SJSA1 (cell line): ENCODE measurements around the gene KCNAB1. TPM values are rescaled to one million over a fixed set of nuclear protein-coding genes. Genes with fewer than 3 reads are reported as not detected.

Experiments
- DNase-seq, 2 experiments: peaks; one replicate each; pipeline ENCODE4 v3.0.0-alpha.2; 2015 to 2020; ENCODE audit warnings: low spot score in 2 of 2, low read depth in 1 of 2
- H3K27ac ChIP-seq: fragments of 250-450 bp; sonication (Bioruptor Pico); 2 replicates; pipeline ENCODE4 v1.5.1; 2020; ENCODE audit warnings: mild to moderate bottlenecking, moderate library complexity
- H3K27me3 ChIP-seq: fragments of 250-450 bp; sonication (Bioruptor Pico); replicated peaks from 2 replicates; pipeline ENCODE4 v1.5.1; 2020; ENCODE audit warnings: mild to moderate bottlenecking, moderate library complexity
- H3K36me3 ChIP-seq: fragments of 250-450 bp; sonication (Bioruptor Pico); 2 replicates; pipeline ENCODE4 v1.5.1; 2020; ENCODE audit warnings: mild to moderate bottlenecking
- H3K4me1 ChIP-seq: fragments of 250-450 bp; sonication (Bioruptor Pico); replicated peaks from 2 replicates; pipeline ENCODE4 v1.6.1; 2021; ENCODE audit warnings: mild to moderate bottlenecking
- H3K4me3 ChIP-seq: fragments of 250-450 bp; sonication (Bioruptor Pico); 2 replicates; pipeline ENCODE4 v1.5.1; 2020; ENCODE audit warnings: mild to moderate bottlenecking
- H3K9me3 ChIP-seq: fragments of 250-450 bp; sonication (Bioruptor Pico); replicated peaks from 2 replicates; pipeline ENCODE4 v1.5.1; 2020; ENCODE audit warnings: mild to moderate bottlenecking
- total RNA-seq: library from RNA; depleted of rRNA; stranded (reverse); fragments of >200 nt; shearing (Covaris generic); gene quantifications from 2 replicates; pipeline ENCODE4 v1.2.3, GENCODE V29; 2014

The KCNAB1 gene
- total RNA-seq, 1 experiment from 2014 or later: 1.6 TPM

GRCh38 chr3:156469456-156469855 is 349.1 kb downstream of the KCNAB1 start:
- Histone ChIP-seq H3K27ac (no peak overlapping the region), H3K36me3 (no peaks in the 10 kb centered on the region), H3K9me3 (no peaks in the 10 kb centered on the region), H3K27me3 (no peaks in the 10 kb centered on the region), H3K4me3 (no peak overlapping the region), H3K4me1 (no peaks in the 10 kb centered on the region)
- DNase-seq: no peak

DNA sequence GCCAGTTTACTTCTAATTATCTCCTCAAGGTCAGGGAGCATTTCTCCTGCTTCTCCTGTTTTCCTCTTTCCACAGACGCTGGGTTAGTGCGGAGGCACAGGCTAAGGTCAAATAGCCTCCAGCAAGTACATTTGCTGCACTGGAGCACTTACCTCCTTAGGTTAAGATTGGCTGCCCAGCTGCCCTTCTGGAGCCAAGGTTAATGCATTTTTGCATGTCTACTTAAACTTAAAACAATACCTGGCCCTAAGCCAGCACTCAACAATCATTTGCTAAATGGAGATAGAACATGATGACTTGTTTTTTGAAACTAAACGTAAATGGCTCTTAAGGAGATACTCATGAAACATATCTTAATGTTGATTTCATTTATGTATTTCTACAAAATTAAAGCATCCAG is 351.1 kb downstream of the KCNAB1 start:
- H3K4me3 ChIP-seq: no peak overlapping the region
- no peaks in the 10 kb centered on the region for H3K36me3 ChIP-seq
- H3K9me3 ChIP-seq: no peaks in the 10 kb centered on the region
- no peak for DNase-seq
- H3K27me3 ChIP-seq: no peaks in the 10 kb centered on the region
- H3K27ac ChIP-seq: no peak overlapping the region
- H3K4me1 ChIP-seq: no peaks in the 10 kb centered on the region

DNA sequence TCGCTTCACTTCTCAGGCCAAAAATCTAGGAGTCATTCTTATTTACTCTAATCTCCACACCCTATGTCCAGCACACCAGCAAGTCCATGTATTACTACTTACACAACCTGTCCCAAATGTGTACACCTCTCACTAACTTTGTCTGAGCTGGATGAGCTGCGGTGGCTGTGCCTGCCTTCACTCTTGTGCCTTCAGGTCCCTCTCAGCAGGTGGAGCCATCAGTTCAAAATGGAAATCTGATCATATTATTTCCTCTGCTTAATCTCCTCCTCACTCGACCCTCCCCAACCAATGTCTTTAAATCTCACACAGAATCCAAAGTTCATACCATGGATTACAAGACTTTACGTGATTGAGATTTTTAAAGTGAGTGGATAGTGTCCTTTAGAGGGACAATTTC is 351.8 kb downstream of the KCNAB1 start:
- no peaks in the 10 kb centered on the region for H3K9me3 ChIP-seq
- no peaks in the 10 kb centered on the region for H3K36me3 ChIP-seq
- no peaks in the 10 kb centered on the region; the same call in 1 of the 2 replicates for H3K4me1 ChIP-seq
- H3K27me3 ChIP-seq: no peaks in the 10 kb centered on the region
- DNase-seq: no peak
- H3K4me3 ChIP-seq: no peak overlapping the region
- H3K27ac ChIP-seq: no peak overlapping the region

DNA sequence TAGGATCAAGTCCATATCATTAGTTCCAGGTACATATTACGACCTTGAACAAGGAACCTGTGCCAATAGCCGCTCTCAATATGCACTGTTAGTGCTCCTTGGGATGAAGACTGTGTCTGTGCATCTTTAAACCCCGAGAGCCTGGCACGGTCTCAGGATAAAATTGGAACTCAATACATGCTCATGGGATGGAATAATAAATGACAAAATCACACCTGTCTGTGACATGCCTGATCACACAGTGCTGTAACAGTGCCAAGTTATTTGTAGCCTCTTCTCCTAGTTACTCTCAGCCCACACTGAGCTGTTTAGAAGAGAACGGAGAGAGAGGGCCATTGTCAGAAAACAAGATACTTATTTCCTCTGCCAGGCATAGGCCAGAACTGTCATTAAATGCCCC is 352.3 kb downstream of the KCNAB1 start:
- no peaks in the 10 kb centered on the region for H3K9me3 ChIP-seq
- no peak overlapping the region for H3K4me3 ChIP-seq
- DNase-seq: no peak
- no peaks in the 10 kb centered on the region for H3K27me3 ChIP-seq
- no peaks in the 10 kb centered on the region; the same call in 1 of the 2 replicates for H3K4me1 ChIP-seq
- H3K27ac ChIP-seq: no peak overlapping the region
- H3K36me3 ChIP-seq: no peaks in the 10 kb centered on the region

DNA sequence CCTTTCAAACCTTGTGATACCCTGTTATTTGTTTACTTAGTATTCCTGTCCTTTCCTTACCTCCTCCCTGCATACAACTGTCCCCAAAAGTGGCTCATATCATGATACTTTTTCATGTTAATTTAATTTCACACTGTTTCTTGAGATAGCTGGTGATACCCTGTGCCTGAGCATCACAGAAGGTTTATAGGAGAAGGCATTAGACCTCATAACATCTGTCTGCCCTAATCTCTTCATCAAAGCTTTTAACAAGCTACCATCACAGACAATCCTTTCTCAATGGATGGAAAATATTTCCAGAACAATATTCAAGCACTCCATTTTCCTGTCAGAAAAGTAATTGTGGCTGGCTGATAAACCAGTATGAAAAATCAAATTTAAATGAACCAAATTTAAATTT is 353.0 kb downstream of the KCNAB1 start:
- Histone ChIP-seq H3K4me1 (no peaks in the 10 kb centered on the region; the same call in 1 of the 2 replicates), H3K4me3 (no peak overlapping the region), H3K36me3 (no peaks in the 10 kb centered on the region), H3K9me3 (no peaks in the 10 kb centered on the region), H3K27ac (no peak overlapping the region), H3K27me3 (no peaks in the 10 kb centered on the region)
- no peak for DNase-seq

DNA sequence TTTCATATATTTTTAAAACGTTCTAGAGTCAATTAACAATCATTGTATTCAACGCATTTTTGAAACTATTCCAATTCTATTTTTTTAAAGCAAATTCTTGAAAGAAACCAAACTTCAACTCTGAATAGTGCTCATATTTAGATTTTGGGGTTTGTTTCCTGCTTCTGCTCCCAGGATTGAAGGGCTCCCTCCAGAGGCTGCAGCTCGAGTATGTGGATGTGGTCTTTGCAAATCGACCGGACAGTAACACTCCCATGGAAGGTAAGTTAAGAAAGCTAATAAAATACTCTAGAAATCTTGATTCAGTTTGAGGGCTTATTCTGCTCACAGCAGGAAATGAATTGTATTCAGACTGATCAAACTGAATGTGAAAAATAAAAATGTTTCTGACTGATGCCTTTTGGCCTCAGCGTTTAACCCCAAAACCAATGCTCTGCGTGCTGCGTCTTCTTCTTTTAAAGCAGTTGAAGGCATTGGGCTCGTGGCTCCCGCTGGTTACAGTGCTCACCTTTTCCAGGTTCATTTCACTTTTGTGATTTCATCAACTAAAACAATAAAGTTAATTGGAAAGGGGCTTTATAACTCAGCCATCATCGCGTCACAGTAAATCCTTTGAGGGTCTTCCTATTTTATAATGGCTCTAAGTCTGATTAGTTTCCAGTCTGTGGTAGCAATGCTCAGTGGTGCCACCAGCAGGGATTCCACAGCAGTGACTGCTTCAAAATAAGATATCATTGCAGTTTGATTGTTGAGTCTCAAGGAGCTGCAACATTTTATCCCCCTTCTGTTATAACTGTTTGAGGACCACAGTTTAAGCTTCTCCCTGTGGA is 354.4 kb downstream of the KCNAB1 start:
- no peak for DNase-seq

DNA sequence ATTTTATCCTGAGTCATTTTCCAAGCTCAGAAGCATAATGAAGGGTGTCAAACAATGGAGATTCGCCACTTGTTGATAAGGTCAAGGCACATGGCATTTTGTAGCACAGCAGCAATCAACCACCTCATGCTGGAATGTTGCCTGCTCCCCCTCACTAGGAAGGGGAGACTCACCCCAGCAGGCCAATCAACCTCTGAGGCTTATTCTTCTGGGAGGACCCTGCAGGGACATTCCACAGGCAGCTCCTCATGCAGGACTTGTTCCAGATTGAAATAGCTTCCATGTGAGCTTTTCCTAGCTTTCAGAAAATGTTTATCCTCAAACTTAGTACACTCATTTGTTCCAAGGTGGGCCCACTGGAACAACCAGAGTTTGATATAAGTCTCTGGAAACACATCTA is 356.9 kb downstream of the KCNAB1 start:
- Histone ChIP-seq H3K4me3 (no peak overlapping the region), H3K9me3 (no peaks in the 10 kb centered on the region), H3K27ac (no peak overlapping the region), H3K36me3 (no peaks in the 10 kb centered on the region), H3K27me3 (no peaks in the 10 kb centered on the region), H3K4me1 (no peaks in the 10 kb centered on the region; the same call in 1 of the 2 replicates)
- peak in 1 of 2 experiments; percentile 6 for DNase-seq

More for the DNA sequence above, 354.4 kb downstream of the KCNAB1 start:
- no peaks in the 10 kb centered on the region for H3K36me3 ChIP-seq
- H3K27me3 ChIP-seq: no peaks in the 10 kb centered on the region
- H3K27ac ChIP-seq: no peak overlapping the region
- no peaks in the 10 kb centered on the region; the same call in 1 of the 2 replicates for H3K4me1 ChIP-seq
- no peaks in the 10 kb centered on the region for H3K9me3 ChIP-seq
- H3K4me3 ChIP-seq: no peak overlapping the region

DNA sequence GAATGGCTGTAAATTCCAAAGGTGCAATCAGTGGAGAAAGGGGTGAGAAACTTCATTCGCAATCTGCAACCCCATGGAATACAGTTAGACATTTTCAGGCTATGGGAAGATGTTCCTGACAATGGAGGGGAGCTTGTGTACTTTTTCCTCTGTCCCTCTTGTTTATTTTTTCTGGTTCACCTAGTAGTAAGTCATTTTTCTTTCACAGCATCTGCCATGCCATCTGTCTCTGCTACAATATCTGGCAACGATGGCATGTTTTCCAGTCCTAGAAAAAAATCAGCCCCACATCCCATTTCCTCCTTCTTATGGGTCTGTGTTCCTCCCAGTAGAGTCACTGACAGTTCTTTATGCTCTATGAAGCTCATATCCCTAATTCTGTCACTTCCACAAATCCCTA is 358.5 kb downstream of the KCNAB1 start:
- DNase-seq: no peak
- Histone ChIP-seq H3K4me3 (no peak overlapping the region), H3K27ac (no peak overlapping the region), H3K9me3 (no peaks in the 10 kb centered on the region), H3K27me3 (no peaks in the 10 kb centered on the region), H3K36me3 (no peaks in the 10 kb centered on the region), H3K4me1 (peaks cover 8% of the 10 kb centered on the region)

GRCh38 chr3:156479604-156480003 is 359.2 kb downstream of the KCNAB1 start:
- H3K36me3 ChIP-seq: no peaks in the 10 kb centered on the region
- H3K27me3 ChIP-seq: no peaks in the 10 kb centered on the region
- no peaks in the 10 kb centered on the region for H3K9me3 ChIP-seq
- no peak overlapping the region for H3K4me3 ChIP-seq
- no peak overlapping the region for H3K27ac ChIP-seq
- no peak for DNase-seq
- peaks cover 15% of the 10 kb centered on the region for H3K4me1 ChIP-seq

- Histone ChIP-seq H3K4me1 (peaks cover 20% of the 10 kb centered on the region), H3K27ac (no peak overlapping the region), H3K27me3 (no peaks in the 10 kb centered on the region), H3K9me3 (no peaks in the 10 kb centered on the region), H3K4me3 (no peak overlapping the region), H3K36me3 (no peaks in the 10 kb centered on the region)
- DNase-seq: no peak
These were observed 360.6 kb downstream of the KCNAB1 start for GRCh38 chr3:156480949-156481348.

DNA sequence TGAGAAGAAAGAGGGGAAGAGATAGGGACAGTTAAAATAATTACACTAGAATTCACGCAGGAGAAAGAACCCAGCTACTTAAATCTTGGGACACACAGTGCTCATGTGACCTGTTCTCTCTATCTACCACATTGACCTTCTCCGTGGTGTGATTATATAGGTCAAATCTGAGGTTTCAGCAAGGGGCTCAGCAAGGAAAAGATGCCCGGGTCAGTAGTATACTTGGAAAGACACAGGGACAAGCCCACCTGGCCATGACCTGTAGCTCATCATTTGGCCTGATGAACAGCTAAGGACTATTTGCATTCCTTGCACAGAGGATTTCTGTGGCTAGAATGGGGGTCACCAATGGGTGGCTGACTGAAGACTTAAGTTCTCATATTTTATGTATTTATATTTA is 362.6 kb downstream of the KCNAB1 start:
- no peaks in the 10 kb centered on the region for H3K36me3 ChIP-seq
- no peak overlapping the region for H3K4me3 ChIP-seq
- H3K4me1 ChIP-seq: peaks cover 20% of the 10 kb centered on the region
- DNase-seq: no peak
- no peaks in the 10 kb centered on the region for H3K27me3 ChIP-seq
- no peak overlapping the region; the same call in 1 of the 2 replicates for H3K27ac ChIP-seq
- no peaks in the 10 kb centered on the region for H3K9me3 ChIP-seq

DNA sequence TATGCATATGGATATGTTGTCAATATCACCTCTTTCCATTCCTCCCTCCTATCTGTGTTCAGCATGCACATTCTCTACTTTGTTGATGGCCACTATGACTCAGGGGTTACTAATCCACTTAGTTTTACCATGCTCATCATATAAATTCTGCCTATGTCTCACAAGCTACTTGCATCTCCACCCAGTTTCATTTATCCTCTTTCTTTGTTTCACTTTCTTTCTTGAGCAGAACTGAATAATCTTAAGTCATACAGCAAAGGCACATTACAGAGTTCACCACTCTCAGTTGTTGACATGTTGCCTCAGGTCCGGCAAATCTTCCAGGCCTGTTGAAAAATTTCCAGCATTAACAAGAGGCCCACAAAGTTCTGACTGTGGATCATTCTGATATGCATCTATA is 363.0 kb downstream of the KCNAB1 start:
- Histone ChIP-seq H3K27ac (peak overlapping the region; percentile 30), H3K4me3 (no peak overlapping the region), H3K9me3 (no peaks in the 10 kb centered on the region), H3K27me3 (no peaks in the 10 kb centered on the region), H3K36me3 (no peaks in the 10 kb centered on the region), H3K4me1 (peaks cover 21% of the 10 kb centered on the region)
- DNase-seq: peak in 1 of 2 experiments; percentile 57

DNA sequence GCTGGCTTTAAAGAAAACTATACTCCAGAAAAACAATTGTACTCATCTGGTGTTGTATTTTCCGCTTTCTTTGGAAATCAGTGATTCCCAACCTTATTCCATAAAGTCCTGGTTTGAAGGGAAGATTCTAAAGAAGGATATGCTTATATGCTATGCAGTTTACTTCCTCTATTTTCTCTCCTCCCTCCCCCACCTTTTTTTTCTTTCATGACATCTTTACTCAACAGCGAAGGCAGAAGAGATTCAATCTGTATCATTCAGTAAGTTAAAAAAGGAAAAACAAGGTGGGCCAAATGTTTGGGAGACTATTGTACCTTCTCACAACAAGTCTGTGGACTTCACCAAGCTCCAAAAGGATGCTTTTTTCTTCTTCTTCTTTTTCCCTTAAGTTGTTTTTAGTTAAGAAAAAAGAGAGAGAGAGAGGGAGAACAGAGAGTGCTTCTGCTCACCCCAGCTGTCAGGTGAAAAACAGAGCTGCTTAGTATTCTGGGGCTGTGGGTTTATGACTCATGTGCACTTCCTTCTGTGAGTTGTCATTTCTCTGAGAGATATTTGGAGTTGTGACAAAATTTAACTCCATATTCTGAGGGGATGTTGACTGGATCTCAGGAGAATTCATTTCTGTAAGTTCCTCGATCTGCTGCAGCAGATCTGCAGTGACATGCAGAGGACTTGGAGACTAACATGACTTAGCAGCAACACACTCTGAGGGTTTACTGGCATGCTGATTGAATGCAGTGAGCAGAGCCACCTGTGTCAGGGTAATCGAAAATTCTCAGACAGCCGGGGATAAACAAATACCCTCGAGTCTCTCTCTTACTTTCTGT is 363.8 kb downstream of the KCNAB1 start:
- DNase-seq: peak in 1 of 2 experiments; percentile 43
- Histone ChIP-seq H3K4me1 (peaks cover 29% of the 10 kb centered on the region), H3K9me3 (no peaks in the 10 kb centered on the region), H3K27me3 (no peaks in the 10 kb centered on the region), H3K27ac (peak overlapping the region; percentile 30), H3K4me3 (no peak overlapping the region), H3K36me3 (no peaks in the 10 kb centered on the region)

GRCh38 chr3:156488767-156489166 is 368.4 kb downstream of the KCNAB1 start:
- no peak for DNase-seq

More at GRCh38 chr3:156488767-156489166, 368.4 kb downstream of the KCNAB1 start:
- Histone ChIP-seq H3K27ac (0 out of 2 replicates have a peak overlapping the region, but pooled peaks have one; percentile 0), H3K4me1 (peaks cover 28% of the 10 kb centered on the region), H3K4me3 (no peak overlapping the region), H3K36me3 (no peaks in the 10 kb centered on the region), H3K9me3 (no peaks in the 10 kb centered on the region), H3K27me3 (no peaks in the 10 kb centered on the region)
